Transverse colon (tissue), 4 donors: Measurements from ENCODE around the gene TRAF2. TPM values are rescaled to one million over a fixed set of nuclear protein-coding genes. Genes with fewer than 3 reads are reported as not detected.

Experiments used
- DNase-seq: peaks from one replicate; pipeline ENCODE4 v3.0.0-alpha.2; 2019
- H3K27ac ChIP-seq, 4 donors: fragments of 200-600 bp; sonication (generic); 2 replicates each; pipeline ENCODE4 v1.5.1; 2016 to 2018; ENCODE audit warnings: inconsistent platforms in 4 of 4
- H3K27me3 ChIP-seq: fragments of 200-600 bp; sonication (generic); 2 replicates; pipeline ENCODE4 v1.5.1; 2017; ENCODE audit warnings: inconsistent platforms
- H3K36me3 ChIP-seq, 4 donors: fragments of 200-600 bp; sonication (generic); 2 replicates each; pipeline ENCODE4 v1.5.1; 2017 to 2019; ENCODE audit warnings: inconsistent platforms in 4 of 4
- H3K4me1 ChIP-seq, 4 donors: fragments of 200-600 bp; sonication (generic); 2 replicates each; pipeline ENCODE4 v1.5.1; 2017 to 2020; ENCODE audit warnings: inconsistent platforms in 4 of 4
- H3K4me3 ChIP-seq, 4 donors: fragments of 200-600 bp; sonication (generic); 1 replicate in 1 of 4; 2 replicates in 3 of 4; pipeline versions ENCODE4 v1.5.1 to v1.6.1; 2017 to 2019; ENCODE audit warnings: inconsistent platforms in 4 of 4
- H3K9me3 ChIP-seq, 2 donors: fragments of 200-600 bp; sonication (generic); 2 replicates each; pipeline ENCODE4 v1.5.1; 2017 to 2019; ENCODE audit warnings: inconsistent platforms in 2 of 2
- EP300 ChIP-seq: sonication (generic); formaldehyde crosslinking; IDR thresholded peaks from one replicate; pipeline ENCODE4 v1.6.1; 2017; ENCODE audit warnings: antibody characterized with exemption, low read depth
- POLR2A ChIP-seq: fragments of 450-650 bp; IDR thresholded peaks from one replicate; pipeline ENCODE4 v1.6.1; 2016; ENCODE audit warnings: antibody characterized with exemption, mild to moderate bottlenecking, moderate library complexity
- POLR2AphosphoS5 ChIP-seq, 3 donors: sonication (generic); formaldehyde crosslinking; IDR thresholded peaks; one replicate each; pipeline ENCODE4 v1.6.1; 2016; ENCODE audit warnings: antibody characterized with exemption in 3 of 3
- WGBS, 2 donors: methylation state at CpG; one replicate each; pipeline ENCODE4 v1.1.5; 2018; ENCODE audit warnings: low coverage in 1 of 2; 5-methylcytosine and 5-hydroxymethylcytosine counted together
- in situ Hi-C, 4 donors: fragments of 200-750 bp; cut with MboI; loops; one replicate each; pipeline versions ENCODE4 v1.15.0 to v1.15.1; 2017; ENCODE audit warnings: low sequenced_read_pairs in 3 of 4, low pct_ligation_motif_present in 1 of 4, low pct_unique_long_range_greater_than_20kb in 1 of 4
- intact Hi-C: fragments of 100-400 bp; cut with DNase I; formaldehyde crosslinking; loops from one replicate; pipeline ENCODE4 v1.15.1; 2023; ENCODE audit warnings: low total_unique reads
- total RNA-seq, 4 donors: library from RNA; depleted of rRNA; stranded (reverse); fragments of >200 nt; gene quantifications; one replicate each; pipeline ENCODE4 v1.1.0, GENCODE V29; 2016
- TF ChIP-seq, protein P1 (sequence below), 5 experiments: fragments of 200-600 bp in 3 of 5; fragments of 450-650 bp in 2 of 5; sonication (generic) in 3 of 5; IDR thresholded peaks; 1 replicate in 2 of 5; 2 replicates in 3 of 5; pipeline ENCODE4 v1.5.1; 2016 to 2017; ENCODE audit warnings: antibody characterized with exemption in 5 of 5, inconsistent platforms in 3 of 5, mild to moderate bottlenecking in 2 of 5, moderate library complexity in 1 of 5

TRAF2 gene
- total RNA-seq, 4 donors from 2014 or later: 12.5 to 60.6 (median 13.8) TPM

DNA sequence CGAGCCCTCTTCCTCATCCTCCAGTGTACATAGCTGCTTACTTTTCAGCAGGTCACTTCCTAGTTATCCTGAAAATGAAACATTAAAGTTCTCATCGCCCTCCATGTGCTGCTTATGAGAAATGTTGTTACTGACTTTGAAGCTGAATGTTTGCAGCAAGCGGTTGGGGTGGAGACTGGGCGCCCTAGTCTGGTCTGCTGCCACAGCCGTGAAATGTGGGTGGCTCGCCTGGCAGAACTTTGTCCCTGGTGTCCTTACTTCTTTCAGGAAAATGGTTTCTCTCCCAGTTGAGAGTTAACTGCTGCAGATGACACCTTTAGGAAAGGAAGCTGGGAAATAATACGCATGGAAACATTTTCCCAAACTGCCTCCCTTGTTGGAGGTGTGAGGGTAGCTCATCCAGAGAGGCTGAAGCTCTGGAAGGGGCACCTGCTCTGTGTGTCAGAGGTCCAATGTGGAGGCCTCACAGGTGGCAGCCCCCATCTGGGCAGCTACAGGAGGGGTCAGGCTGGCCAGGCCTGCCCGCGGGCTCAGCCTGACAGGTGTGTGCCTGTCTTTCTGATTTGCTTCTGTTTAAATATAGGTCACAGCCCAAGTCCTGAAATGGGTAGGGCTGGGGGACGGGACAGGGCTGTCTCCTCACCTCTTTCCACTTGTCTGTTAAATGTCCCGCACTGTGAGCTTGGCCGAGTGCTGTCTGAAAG, 24.0 kb downstream of the TRAF2 start:
- H3K27me3 ChIP-seq: no peaks in the 10 kb centered on the region
- TF ChIP-seq POLR2AphosphoS5 (IDR thresholded peaks at IDR 0.05) (no peak), POLR2A (no peak), EP300 (no peak)
- TF ChIP-seq, protein P1, sequence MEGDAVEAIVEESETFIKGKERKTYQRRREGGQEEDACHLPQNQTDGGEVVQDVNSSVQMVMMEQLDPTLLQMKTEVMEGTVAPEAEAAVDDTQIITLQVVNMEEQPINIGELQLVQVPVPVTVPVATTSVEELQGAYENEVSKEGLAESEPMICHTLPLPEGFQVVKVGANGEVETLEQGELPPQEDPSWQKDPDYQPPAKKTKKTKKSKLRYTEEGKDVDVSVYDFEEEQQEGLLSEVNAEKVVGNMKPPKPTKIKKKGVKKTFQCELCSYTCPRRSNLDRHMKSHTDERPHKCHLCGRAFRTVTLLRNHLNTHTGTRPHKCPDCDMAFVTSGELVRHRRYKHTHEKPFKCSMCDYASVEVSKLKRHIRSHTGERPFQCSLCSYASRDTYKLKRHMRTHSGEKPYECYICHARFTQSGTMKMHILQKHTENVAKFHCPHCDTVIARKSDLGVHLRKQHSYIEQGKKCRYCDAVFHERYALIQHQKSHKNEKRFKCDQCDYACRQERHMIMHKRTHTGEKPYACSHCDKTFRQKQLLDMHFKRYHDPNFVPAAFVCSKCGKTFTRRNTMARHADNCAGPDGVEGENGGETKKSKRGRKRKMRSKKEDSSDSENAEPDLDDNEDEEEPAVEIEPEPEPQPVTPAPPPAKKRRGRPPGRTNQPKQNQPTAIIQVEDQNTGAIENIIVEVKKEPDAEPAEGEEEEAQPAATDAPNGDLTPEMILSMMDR (IDR thresholded peaks at IDR 0.05): no peak
- intact Hi-C loops: no loop called here
- in situ Hi-C loops: no loop called here
- H3K9me3 ChIP-seq: no peaks in the 10 kb centered on the region
- no peak overlapping the region for H3K4me3 ChIP-seq
- peaks cover 0 to under 1% (median 0%) of the 10 kb centered on the region in 4 donors for H3K4me1 ChIP-seq
- 88 to 90% methylated on average over 4 to 12 of the region's 12 CpGs for WGBS, 2 donors
- H3K27ac ChIP-seq: no peak overlapping the region
- H3K36me3 ChIP-seq: peaks cover 0 to 19% (median 7%) of the 10 kb centered on the region in 4 donors
- no peak for DNase-seq

DNA sequence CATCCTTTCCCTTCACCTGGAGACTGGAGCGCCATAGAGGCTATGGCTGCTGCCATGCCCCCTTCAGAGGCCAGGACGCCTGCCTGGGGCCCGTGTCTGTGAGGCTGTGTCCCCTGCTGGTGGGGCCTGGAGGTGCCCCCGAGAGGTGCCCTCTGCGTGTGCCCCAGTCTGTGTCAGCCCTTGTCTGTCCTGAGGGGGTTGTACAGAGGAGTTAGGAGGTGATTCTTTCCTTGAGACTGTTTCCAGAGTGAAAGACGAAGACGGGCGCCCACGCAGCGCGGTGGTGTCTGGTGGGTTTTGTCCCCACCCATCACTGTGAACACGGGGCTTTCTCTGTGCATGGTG, 24.6 kb downstream of the TRAF2 start:
- DNase-seq: no peak
- in situ Hi-C loops: no loop called here
- no peaks in the 10 kb centered on the region for H3K9me3 ChIP-seq
- H3K27ac ChIP-seq: no peak overlapping the region
- peaks cover 0 to 19% (median 7%) of the 10 kb centered on the region in 4 donors for H3K36me3 ChIP-seq
- H3K27me3 ChIP-seq: no peaks in the 10 kb centered on the region
- no peaks in the 10 kb centered on the region for H3K4me1 ChIP-seq
- H3K4me3 ChIP-seq: no peak overlapping the region
- intact Hi-C loops: no loop called here
- WGBS, 2 donors: 83 to 91% methylated on average over 2 to 12 of the region's 12 CpGs
- TF ChIP-seq, protein P1 (IDR thresholded peaks at IDR 0.05): no peak
- TF ChIP-seq POLR2AphosphoS5 (IDR thresholded peaks at IDR 0.05) (no peak), POLR2A (no peak), EP300 (no peak)

DNA sequence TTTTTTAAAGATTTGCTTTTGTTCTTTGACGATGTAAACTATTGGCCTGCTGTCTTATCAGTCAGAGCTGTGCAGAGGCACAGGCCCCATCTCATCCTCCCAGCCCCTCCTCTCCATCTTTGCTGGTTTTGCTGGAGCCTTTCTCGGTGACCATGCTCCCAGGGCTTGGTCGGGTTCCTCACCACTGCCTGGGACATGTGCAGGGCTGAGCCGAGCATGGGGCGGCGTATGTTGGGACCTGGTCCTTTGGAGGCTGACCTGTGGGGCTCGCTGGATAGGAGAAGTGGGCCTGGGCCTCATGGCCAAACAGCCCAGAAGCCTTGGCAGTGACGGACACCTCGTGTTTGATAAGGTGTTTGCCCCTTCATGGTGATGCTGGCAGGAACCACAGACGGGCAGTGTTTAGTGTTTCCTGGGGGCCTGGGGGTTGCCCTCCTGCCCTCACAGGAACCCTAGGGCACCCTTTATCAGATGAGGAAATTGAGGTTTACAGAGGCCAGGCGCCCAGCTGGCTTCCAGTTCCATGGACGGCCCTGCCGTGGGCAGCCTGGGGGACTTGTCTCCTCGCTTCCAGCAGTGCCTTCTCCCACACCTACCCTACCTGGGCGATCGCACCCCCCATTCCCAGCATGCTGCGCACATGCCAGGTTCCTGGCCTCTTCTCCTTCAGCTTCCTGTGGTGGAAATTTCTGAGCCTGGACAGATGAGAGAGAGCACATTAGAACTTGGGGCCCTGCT, 27.6 kb downstream of the TRAF2 start:
- in situ Hi-C loops: no loop called here
- DNase-seq: no peak
- Histone ChIP-seq H3K27ac (no peak overlapping the region), H3K27me3 (no peaks in the 10 kb centered on the region), H3K9me3 (no peaks in the 10 kb centered on the region), H3K4me1 (no peaks in the 10 kb centered on the region), H3K4me3 (no peak overlapping the region), H3K36me3 (peaks cover 0 to 29% (median 9%) of the 10 kb centered on the region in 4 donors)
- TF ChIP-seq POLR2A (no peak), EP300 (no peak), POLR2AphosphoS5 (IDR thresholded peaks at IDR 0.05) (no peak)
- TF ChIP-seq, protein P1 (IDR thresholded peaks at IDR 0.05): no peak
- intact Hi-C loops: no loop called here
- 95% methylated on average over 17 of the region's 17 CpGs; no CpG with 5 or more reads in 1 of the 2 donors for WGBS, 2 donors

DNA sequence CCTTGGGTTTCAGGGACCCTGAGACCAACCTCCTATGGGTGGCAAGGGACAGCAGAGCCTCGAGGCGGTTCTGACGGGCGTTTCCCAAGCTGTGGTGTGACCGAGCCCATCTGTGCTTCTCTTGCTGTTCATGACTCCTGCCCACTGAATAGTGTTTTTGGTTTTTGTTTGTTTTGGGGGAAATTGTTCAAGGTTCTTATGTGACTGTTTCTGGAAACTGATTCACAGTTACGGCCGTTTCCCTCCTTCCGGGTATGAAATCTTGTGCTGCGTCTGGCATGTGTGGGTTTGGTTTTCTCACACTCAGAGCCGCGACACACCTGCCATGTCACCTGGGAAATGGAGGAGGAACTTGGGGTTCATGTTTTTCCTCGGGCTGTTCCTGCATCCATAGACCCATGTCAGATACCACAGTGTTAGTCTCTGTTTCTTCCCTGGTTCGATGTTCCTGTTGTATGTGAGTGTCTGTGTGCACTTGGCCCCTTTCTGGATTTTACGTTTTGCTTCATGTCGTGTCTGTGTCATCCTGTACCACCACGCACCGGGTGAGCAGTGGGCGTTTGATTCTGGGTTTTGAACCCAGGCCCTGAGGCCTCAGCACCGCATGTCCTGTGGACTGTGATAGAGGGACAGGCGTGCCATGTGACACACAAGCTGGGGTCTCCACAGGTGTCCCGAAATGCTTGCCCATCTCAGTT, 29.5 kb downstream of the TRAF2 start:
- no peak overlapping the region for H3K4me3 ChIP-seq
- peaks cover 0 to 30% (median 11%) of the 10 kb centered on the region in 4 donors for H3K36me3 ChIP-seq
- no peaks in the 10 kb centered on the region for H3K9me3 ChIP-seq
- in situ Hi-C loops (no loop called here), intact Hi-C loops (no loop called here)
- no peaks in the 10 kb centered on the region for H3K27me3 ChIP-seq
- 60 to 86% methylated on average over 3 to 21 of the region's 21 CpGs for WGBS, 2 donors
- no peak for TF ChIP-seq POLR2AphosphoS5 (IDR thresholded peaks at IDR 0.05)
- TF ChIP-seq POLR2A: no peak
- TF ChIP-seq EP300: no peak
- TF ChIP-seq, protein P1 (IDR thresholded peaks at IDR 0.05): no peak
- no peaks in the 10 kb centered on the region for H3K4me1 ChIP-seq
- no peak for DNase-seq
- H3K27ac ChIP-seq: no peak overlapping the region
